Dermis blood vessel endothelial cell (primary cell): ENCODE data around the gene NPC1L1. TPM values are rescaled to one million over a fixed set of nuclear protein-coding genes. Genes with fewer than 3 reads are reported as not detected.

Experiments
- DNase-seq: peaks from one replicate; pipeline ENCODE4 v3.0.0; 2010
- total RNA-seq: library from RNA; depleted of rRNA; stranded (reverse); fragments of >200 nt; gene quantifications from 2 replicates; pipeline ENCODE4 v1.2.3, GENCODE V29; 2014

The NPC1L1 gene, protein sequence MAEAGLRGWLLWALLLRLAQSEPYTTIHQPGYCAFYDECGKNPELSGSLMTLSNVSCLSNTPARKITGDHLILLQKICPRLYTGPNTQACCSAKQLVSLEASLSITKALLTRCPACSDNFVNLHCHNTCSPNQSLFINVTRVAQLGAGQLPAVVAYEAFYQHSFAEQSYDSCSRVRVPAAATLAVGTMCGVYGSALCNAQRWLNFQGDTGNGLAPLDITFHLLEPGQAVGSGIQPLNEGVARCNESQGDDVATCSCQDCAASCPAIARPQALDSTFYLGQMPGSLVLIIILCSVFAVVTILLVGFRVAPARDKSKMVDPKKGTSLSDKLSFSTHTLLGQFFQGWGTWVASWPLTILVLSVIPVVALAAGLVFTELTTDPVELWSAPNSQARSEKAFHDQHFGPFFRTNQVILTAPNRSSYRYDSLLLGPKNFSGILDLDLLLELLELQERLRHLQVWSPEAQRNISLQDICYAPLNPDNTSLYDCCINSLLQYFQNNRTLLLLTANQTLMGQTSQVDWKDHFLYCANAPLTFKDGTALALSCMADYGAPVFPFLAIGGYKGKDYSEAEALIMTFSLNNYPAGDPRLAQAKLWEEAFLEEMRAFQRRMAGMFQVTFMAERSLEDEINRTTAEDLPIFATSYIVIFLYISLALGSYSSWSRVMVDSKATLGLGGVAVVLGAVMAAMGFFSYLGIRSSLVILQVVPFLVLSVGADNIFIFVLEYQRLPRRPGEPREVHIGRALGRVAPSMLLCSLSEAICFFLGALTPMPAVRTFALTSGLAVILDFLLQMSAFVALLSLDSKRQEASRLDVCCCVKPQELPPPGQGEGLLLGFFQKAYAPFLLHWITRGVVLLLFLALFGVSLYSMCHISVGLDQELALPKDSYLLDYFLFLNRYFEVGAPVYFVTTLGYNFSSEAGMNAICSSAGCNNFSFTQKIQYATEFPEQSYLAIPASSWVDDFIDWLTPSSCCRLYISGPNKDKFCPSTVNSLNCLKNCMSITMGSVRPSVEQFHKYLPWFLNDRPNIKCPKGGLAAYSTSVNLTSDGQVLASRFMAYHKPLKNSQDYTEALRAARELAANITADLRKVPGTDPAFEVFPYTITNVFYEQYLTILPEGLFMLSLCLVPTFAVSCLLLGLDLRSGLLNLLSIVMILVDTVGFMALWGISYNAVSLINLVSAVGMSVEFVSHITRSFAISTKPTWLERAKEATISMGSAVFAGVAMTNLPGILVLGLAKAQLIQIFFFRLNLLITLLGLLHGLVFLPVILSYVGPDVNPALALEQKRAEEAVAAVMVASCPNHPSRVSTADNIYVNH (N-terminal part only)
- not detected in 2 replicates for total RNA-seq

DNA sequence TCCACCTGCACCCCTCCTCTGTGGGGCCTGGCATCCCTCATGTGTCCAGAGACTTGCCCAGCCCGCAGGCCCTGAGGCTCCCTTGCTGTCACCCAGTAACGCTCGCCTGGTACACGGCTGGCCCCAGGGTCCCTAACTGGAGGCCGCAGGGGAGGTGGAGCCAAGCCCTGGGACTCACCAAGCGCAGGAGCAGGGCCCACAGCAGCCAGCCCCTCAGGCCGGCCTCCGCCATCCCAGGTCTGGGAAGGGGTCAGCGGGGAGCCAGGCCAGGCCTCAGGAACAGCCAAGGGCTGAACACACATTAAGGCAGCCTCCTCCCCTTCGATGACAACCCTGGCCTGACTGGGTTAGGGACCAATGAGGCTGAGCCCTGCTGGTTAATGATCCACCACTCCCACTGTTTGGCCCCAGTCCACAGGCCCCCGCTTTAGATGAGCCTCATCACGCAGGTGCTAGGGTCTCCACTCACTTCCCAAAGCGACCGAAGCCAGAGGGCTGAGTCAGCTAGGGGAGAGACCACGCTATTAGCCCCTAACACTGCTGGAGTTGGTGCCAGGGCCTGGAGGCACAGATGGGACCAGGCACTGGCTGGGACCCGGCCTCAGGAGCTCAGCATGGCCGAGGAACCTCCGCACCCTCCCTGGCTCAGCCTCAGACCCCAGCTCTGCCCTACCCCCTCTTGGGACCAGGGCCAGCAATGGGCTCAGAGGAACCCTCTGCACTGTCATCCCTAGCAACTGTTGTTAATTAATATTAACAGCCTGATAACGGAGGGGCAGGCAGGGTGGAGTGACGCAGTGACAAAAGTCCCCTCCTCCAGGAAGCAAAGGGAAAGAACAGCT lies at the start of gene NPC1L1:
NPC1L1 (minus strand) TSS at position 303 of the 842 bp plus-strand sequence; CDS start at position 232, 71 bp downstream.
- no peak for DNase-seq

- no peak for DNase-seq
These were observed 49.8 kb upstream of the NPC1L1 start for GRCh38 chr7:44590910-44591309.

DNA sequence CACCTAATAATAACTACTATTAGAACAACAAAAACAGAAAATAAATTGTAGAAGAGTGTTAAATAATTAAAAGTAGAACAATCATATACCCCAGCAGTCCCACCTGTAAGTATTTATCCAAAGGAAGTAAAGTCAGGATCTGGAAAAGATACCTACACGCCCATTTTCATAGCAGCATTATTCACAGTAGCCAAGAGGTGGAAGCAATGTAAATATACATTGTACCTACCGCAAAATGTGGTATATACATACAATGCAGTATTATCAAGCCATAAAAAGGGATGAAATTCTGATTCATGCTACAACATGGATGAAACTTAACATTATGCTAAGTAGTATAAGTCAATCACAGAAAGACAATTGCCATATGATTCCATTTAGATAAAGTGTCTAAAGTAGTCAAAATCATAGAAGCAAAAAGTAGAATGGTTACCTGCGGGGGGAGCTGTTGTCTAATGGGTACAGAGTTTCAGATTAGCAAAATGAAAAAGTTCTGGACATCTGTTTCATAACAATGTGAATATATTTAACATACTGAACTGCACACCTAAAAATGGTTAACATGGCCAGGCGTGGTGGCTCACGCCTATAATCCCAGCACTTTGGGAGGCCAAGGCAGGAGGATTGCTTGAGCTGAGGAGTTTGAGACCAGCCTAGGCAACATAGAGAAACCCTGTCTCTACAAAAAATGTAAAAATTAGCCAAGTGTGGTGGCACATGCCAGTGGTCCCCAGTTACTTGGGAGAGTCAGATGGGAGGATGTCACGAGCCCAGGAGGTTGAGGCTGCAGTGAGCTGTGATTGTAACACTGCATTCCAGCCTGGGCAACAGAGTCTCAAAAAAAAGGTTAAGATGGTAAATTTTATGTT lies 46.9 kb upstream of the NPC1L1 start:
- peak; percentile 81 for DNase-seq

DNA sequence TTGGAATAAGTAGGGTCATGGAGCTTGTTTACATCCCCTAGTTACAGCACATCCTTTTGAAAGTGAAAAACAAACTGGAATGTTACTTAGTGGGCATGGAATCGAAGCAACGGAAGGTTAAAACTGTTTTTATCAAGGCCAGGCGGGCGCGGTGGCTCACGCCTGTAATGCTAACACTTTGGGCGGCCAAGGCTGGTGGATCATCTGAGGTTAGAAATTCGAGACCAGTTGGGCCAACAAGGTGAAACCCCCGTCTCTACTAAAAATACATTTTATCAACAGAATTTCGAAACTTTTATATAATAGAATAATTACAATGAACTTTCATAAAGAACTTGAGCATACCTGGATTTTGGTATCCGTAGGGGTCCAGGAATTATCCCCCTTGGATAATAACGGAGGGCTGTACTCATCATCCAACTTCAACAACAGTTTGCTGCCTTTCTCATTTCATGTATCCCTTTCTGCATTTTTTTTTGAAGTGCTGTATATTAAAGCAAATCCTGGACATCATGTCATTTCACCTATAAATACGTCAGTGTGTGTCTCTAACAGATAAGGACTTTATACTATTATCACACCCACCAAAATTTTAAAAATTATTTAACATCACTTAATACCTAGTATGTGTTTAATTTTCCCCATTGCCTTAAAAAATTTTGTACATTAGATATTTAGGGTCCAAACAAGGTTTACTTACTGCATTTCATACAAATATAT lies 42.2 kb upstream of the NPC1L1 start:
- peak; percentile 6 for DNase-seq

- peak; percentile 99 for DNase-seq
These were observed 40.9 kb upstream of the NPC1L1 start, which contains the start of gene TMED4 for GRCh38 chr7:44581879-44582603. Gene TMED4 (minus strand): TSS chr7:44582231. CDS start chr7:44582206, 25 bp downstream.

DNA sequence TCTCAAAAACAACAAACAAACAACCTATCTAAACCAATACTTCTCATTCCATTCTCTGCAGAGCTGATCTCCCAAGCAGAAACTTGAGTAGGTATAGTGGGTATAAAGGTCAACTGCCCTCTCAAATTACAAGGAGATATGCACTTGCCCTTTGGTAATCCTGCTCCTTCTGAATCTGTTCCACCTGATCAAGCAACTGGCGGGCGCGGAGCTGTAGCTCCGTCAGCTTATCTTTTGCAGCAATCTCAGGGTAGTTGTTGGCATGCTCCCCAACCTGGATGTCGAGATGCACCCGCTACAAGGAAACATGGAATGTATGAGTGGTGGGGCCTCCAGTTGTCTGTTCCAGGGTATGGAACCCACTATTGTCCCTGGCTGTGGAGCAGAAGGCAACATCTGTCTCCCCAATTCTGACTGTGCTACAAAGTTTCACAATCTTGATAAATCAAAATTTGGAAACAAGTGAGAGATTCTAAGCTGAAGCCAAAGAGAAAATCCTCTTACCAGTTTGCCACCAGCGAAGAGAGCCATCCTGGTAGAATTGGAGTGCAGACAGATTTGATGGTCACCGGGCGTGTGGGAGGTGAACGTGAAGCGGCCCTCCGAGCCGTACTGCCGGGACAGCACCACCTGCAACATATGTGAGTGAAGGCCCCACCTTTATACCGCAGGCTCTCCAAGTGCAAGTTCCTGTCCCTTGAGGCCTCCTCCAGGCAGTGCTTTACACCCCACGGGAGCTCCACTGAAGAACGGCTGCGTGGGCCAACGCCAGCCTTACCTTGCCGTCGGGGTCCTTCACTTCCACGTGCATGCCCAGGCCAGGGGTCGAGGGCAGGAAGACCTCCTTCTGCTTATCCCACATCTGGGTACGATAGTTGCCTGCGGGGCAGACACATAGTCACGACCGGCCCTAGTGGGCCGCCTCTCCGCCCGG lies 40.1 kb upstream of the NPC1L1 start:
- DNase-seq, result peak; percentile 42

DNA sequence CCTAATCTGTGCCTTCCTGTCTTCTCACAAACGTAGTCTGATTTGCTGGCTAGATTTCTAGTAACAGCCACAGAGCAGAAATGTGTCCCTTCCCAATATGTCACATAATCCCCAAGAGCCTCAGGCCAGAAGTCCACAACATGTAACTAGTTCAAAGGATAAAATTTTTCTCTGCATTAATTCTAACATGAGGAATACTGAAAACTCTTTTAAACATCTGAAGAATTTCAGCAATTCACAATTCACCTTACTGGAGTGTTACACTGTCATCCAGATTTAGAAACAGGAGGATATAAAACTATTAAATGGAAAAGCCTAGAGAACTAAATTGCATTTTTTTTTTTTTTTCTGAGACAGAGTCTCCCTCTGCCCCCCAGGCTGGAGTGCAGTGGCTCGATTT lies 35.1 kb upstream of the NPC1L1 start:
- DNase-seq, result no peak

- no peak for DNase-seq
These were observed 33.9 kb upstream of the NPC1L1 start for GRCh38 chr7:44575054-44575453.

- no peak for DNase-seq
These were observed 33.2 kb upstream of the NPC1L1 start for GRCh38 chr7:44574287-44574872.

DNA sequence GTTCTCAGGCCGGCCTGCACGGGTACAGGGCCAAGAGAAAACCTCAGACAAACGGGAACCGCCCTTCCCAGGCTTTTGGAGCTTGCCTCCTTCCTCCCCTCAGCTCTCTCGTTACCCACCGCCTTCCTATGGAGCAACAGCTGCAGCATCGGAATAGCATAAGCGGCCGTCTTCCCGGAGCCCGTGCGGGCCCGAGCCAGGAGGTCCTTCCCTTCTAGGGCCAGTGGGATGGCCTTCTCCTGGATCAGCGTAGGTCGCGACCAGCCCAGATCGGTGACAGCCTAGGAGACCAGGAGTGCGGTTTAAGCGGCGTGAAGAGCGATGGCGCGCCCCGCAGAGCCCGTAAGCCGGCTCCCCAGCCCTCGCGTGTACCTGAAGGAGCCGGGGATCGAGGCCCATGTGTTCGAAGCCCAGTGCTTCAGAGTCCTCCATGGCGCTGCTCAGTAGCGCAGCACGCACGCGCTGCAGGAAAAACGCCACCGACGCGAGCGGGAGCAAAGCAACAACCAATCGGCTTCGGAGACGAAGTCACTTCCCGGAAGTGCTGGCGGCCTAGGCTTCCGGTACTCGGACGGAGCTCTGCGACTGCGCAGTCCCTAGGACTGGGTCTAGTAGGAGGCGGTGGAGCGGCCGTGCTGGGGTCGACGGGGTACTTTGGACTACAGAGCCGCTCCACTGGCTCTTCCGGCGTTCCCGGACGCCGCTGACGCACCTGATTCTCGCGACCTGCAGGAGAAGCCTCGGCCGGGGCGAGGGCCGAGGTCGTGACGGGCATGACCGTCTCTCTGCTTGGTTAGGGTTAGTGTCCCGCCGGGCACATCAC lies 32.5 kb upstream of the NPC1L1 start, which contains the start of gene DDX56:
DDX56 (minus strand) TSS at position 445 of the 823 bp plus-strand sequence; CDS start at position 432, 13 bp downstream.
- DNase-seq, result peak; percentile 97

- no peak for DNase-seq
These were observed 31.6 kb upstream of the NPC1L1 start for GRCh38 chr7:44572771-44573170.

DNA sequence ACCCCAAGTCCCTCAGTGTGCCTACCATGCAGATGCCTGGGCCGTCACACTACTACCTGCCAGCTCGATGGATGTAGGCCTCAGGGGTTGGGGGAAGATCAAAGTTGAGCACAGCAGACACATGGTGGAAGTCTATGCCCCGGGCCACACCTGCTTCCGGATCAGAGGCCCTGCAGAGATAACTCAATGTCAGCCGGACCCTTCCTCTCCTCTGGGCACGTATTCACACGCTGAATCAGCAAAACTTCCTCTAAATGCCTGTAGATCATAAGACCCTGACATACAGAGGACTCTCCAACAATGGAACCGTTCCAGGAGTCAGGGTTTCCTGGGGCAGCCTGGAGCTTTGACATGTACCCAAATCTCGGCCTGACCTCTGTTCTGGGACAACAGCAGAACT lies 28.8 kb upstream of the NPC1L1 start:
- DNase-seq, result no peak

GRCh38 chr7:44568771-44569560 lies 27.8 kb upstream of the NPC1L1 start:
- no peak for DNase-seq

DNA sequence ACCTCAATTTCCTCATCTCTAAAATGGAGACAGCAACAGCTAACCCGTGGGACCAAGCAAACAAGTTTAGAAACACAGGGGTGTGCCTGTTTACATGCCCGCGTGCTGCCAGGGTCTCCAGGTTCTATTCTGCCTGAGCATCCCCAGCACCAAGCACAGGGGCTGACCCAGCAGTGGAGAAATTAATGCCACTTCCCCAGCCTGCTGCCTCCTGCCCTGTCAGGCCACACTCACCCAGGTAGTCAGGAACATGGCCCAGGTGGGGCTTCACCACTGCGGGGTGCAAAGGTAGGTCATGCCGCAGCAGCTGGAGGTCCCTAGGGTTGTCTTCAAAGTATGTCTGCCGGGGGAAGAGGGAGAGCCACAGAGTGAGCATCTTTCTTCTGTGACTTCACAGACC lies 26.8 kb upstream of the NPC1L1 start:
- DNase-seq, result no peak

GRCh38 chr7:44566680-44567079 lies 25.6 kb upstream of the NPC1L1 start:
- no peak for DNase-seq
